Measurements from ENCODE around the gene ATXN3.

DNA sequence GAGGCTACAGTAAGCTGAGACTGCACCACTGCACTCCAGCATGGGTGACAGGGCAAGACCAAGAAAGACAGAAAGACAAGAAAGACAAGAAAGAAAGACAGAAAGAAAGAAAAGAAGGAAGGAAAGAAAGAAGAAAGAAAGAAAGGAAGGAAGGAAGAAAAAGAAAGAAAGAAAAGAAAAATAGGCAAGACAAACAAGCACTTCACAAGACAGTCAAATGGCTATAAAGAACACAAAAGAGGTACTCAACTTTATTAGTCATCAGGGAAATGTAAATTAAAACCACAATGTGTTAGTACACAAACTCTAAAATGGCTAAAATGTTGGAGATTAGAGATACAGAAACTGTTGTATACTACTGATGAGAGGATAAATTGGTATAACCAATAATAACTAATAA is 6.6 kb downstream of the ATXN3 start:
- TF ChIP-seq POLR2AphosphoS5 (IDR thresholded peaks at IDR 0.05; ENCODE audit: insufficient read depth in 1 of 2, low read depth in 1 of 2) (no peak), CTCF (IDR thresholded peaks at IDR 0.05) (no peak)

Measured in vagina (tissue), 2 donors.